ENCODE data around the gene RTN4.
A peak's percentile ranks its signal among the peaks of the same experiment; 100 is the strongest.

Gene RTN4

DNA sequence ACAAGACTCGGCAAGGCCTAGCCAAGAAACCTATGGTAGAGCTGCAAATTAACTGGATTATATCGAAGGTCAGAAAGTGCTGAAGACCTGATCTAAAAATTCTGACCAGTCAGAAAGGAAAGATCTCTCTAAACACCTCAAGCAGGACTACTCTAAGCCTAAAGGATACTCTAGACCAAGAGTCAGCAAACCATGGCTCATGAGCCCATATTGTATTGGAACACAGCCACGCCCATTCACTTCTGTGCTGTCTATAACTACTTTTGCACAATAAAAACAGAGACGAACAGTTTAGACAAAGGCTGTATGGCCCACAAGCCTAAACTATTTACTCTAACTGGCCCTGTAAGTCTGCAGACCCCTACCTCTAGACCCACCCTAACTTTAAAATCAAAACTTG, 18.7 kb downstream of the RTN4 start:
- no peak for DNase-seq

DNA sequence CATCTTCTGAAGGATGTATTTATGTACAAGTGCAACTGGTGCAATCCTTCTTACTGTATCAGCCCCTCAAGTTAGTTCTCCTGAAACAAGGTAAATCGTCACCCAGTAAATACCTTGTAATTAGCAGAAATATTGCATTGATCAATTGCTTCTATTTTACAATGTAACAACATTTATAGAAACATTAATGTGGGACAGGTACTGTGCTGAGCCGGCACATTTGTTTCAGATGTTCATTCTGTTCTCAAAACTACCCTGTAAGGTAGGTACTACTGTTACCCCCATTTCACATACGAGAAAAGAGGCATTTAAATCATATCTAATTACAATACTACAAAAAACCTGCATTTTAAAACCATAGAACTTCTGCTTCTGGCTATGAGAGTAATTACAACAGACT, 19.5 kb downstream of the RTN4 start:
- DNase-seq: no peak

DNA sequence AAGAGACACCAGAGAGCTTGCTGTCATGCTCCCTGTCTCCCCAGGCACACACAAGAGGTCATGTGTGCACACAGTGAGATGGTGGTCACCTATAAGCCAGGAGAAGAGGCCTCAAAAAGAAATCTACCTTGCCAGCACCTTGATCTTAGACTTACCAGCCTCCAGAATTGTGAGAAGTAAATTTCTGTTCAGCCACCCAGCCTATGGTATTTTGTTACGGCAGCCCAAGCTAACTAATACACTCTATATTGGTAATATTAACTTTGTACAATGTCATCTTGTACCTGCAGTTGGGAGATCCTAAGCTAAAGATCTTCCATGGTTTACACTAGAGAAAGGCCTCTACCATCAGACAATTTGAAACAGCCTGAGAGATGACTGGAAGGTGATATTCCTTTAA, 21.2 kb downstream of the RTN4 start:
- no peak for DNase-seq

DNA sequence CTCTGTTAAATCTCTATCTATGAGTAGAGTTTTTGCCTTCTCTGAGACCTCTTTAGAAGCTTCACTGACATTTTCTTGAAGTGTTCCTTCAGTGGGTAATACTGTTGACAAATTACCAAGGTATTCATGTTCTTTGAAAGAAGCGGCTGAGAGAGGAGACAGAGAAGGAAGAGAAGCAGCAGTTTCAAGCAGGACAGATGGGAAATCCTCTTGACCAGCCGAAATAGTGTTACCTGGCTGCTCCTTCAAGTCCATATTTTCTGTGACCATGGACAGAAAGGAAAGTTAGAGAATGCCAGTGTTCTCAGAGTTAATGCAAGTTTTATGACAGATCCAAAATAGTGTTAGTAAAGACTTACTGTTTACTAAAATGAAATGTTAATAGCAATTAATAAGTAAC, 23.0 kb downstream of the RTN4 start:
- DNase-seq: no peak

DNA sequence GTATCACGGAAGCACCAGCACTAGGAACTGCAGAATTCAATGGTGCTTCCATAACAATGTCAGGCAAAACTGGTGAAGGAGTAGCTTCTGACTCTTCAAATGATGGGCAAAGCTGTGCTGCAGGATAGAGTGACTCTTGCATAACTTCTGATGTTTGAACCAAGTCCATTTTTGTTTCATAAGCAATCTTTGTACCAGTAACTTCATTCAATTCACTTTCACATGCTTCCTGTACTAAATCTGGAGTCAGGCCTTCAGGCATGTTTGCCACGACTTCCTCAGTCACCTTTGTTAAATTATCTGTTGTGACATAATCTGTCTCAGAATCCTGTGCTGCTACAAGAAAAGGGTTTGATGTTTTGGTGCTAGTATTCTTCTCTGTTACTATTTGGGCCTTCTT, 24.0 kb downstream of the RTN4 start:
- no peak for DNase-seq

DNA sequence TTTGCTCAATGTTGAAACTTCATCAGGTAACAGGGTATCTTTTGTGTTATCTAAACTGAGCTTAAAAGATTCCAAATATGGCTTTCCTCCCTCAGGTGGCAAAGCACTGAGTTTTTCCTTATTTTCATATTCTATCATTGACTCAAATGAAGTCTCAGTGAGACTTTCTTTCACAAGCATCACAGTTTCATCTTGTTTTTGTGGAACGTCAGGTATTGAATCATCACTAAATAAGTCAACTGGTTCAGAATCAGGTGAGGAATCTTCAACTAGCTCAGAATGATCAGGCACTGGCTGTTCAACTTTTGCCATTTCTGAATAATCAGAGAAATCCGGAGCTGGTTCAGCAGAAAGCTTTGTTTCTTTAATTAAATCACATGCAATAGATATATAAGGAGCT, 24.6 kb downstream of the RTN4 start:
- no peak for DNase-seq

DNA sequence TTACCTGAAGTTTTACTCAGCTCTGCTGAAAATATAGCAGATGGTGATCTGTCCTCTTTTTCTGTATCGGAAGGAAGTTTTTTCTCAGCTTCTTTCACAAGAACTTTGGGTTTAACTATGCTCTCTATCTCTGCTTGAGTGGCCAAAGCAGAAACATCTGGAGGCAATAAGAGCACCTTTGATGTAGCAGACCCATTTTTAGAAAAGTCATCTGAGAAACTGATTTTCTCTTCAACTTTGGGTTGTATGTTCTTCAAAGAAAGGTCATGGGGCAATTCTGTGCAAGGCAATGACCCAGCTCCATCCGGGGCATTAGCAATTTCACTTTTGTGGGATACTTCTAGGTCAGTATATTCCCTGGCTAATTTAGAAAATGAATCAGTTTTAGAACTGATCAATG, 25.2 kb downstream of the RTN4 start:
- no peak for DNase-seq

DNA sequence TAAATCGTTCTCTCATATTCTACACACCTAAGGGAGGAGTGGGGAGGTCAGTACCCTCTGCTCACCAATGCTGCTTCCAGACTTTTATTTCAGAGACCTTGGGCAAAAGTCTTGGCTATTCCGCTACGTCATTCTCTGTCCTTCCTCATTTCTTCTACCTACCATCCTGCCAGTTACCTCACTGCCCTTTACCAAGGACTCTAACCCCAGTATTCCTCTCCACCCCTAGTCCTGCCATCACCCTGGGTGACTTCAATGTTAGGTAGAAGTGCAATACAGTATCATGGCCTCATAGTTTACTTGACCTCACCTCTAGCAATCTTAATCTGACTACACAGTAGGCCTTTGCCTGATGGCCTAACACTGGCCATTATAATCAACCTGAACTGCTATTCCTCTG, 27.8 kb downstream of the RTN4 start:
- DNase-seq: no peak

DNA sequence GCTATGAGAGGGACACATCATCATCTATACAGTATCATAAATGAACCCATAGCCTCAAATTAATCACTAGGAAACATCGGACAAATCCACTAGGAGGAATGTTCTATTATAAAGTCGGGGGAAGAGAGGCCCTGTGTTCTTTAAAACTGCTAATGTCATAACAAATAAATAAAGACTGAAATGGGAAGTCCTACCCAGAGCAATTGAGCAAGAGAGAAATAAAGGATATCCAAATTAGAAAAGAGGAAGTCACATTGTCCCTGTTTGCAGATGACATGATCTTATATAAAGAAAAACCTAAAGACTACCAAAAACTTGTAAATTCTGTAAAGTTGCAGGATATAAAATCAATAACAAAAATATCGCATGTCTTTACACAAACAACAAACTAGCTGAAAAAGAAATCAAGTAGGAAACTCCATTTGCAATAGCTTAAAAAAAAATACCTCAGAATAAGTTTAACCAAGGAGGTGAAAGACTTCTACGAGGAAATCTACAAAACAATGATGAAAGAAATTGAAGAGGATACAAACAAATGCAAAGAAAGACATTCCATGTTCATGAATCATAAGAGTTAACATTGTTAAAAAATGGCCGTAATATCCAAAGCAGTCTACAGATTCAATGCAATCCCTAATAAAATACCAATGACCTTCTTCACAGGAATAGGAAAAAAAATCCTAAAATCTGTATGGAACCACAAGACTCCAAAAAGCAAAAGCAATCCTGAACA, 30.6 kb downstream of the RTN4 start:
- no peak for DNase-seq

DNA sequence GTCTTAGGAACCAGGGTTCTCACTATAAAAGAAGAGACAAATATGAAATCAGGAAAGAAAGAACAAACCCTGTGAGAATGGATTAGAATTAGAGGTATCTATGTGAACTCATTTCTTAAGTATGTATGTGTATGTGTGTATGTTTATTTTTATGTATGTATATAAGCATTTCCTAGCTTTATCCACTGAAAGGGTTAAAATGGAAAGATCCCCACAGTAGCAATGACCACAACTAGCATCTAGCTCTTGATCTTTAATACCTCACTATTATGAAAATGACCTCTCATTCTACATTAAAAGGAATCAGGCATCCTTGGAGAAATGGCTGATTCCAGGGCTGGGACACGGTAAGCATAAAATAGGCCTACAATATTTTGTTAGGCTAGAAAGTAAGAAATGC, 31.6 kb downstream of the RTN4 start:
- DNase-seq: no peak

DNA sequence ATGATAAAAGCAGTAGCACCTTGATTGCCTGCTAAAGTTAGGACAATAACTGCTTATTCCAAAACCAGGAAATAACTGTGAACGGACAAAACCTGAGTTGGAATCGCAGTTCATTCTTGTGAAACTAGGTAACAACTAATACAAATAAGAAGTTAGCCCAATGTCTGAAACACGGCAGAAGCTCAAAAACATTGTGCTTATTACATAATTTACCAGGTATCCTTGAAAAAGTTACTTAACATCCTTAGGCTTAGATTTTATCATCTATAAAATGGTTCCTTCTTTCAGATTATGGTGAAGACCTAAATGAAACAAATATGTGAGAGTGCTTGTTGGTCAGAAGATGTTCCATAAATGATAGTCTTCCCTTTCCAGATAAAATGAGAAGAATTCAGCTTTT, 32.4 kb downstream of the RTN4 start:
- DNase-seq: no peak

DNA sequence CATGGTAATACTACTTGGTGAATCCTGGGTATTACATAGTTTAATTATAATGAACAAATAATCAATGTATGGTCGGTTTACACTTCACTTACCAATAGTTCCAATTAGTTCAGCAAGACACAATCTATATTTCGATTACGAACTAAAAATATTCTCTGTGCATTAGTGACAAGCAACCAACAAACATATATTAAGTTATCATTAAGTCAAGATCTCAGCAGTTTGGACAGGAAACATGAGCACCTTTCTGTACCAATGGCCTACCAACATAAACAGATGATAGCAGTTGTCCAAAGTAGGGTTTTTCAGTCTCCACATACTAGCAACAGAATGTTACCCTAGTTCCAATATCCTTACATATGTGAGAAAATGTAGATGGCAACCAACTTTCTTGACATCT, 32.8 kb downstream of the RTN4 start:
- no peak for DNase-seq

DNA sequence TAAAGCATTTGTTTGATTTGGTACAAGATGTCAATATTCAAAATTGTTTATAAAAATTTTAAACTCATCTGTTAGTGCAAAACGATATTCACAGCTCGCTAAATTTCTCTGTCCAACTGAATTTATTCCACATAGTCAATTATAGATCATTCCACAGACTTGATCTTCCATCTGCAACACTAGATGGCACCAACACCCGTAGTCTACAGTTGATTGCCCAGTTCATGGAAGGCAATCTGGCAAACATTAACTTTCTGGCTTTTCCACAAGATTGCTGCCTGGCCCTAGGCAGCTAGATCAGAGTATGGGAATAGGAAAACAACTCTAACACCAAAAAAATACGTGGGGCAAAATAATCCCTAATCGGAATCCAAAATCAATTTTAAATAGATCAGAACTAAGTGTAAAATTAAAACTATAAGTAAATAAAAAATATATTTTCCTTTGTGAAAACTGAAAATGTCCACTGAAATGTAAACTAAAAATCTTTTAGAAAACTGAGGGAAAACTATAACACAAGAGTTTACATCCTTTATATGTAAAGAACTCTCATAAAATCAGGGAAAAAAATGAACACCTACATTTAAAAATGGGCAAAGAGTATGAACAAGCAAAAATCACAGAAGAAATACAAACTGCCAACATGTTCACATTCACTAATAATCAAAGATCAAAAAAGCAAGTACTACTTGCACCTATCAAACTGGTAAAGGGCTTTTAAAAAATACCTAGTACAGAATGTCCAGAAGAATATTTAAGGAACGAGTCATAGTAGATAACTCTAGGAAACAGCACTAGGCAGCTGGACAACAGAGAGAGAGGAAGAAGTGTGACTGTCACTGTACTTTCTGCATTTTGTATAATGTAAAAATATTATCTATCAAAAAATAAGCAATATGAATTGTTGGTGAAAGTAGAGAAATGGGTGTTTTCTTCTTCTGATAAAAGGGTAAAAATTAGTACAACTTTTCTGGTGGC, 35.0 kb downstream of the RTN4 start:
- DNase-seq: no peak

DNA sequence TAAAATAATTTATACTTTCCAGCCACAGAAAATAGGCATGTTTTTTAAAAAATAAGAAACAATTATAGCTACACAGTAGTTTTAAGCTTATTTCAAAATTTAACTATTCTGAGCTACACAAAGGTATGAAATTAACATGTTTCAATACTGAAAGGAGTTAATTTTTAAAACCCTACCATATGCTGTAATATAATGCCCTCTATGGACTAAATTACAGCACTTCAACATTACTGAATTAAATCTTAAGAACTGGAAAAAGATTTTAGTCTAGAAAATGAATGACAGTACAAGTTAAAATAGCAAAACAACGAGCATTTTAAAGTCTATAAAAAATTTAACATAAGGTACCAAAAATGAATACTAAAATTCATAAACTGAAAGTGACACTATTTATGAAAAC, 36.3 kb downstream of the RTN4 start:
- DNase-seq: no peak

DNA sequence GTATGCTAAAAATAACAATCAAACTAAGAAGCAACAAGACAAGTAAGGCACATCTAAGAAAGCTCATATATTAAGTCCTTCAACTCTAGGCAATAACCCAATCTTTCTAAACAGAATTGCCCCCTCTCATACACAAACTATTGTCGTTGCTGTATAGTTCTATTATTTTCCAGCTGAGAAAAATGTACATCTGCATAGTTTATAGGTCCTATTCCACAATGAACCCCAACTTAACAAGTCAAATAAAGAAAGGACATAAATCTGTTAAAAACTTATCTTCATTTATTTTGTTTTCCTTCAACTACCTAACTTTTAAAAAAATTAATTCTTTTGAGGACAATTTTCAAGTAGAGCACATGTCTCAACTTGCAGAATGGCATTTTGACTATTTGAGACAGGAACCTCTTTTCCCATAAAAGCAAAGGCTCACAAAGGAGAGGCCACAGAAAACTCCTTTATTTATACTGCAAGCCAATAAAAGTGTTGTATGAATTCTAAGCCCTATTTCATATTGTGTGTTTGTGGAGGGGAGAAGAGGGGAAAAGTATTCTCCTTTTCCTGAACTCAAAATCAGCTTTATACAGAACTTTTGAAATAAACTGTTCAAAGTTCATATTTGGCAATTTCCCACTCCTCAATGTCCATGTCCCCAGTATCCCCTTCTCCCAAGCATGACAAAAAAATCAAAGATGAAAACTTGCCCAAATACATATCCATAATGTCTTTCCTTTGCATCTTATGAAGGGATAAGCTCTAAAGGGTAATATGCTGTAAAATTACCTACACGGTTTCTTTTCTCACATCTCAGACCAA, 37.4 kb downstream of the RTN4 start:
- no peak for DNase-seq

DNA sequence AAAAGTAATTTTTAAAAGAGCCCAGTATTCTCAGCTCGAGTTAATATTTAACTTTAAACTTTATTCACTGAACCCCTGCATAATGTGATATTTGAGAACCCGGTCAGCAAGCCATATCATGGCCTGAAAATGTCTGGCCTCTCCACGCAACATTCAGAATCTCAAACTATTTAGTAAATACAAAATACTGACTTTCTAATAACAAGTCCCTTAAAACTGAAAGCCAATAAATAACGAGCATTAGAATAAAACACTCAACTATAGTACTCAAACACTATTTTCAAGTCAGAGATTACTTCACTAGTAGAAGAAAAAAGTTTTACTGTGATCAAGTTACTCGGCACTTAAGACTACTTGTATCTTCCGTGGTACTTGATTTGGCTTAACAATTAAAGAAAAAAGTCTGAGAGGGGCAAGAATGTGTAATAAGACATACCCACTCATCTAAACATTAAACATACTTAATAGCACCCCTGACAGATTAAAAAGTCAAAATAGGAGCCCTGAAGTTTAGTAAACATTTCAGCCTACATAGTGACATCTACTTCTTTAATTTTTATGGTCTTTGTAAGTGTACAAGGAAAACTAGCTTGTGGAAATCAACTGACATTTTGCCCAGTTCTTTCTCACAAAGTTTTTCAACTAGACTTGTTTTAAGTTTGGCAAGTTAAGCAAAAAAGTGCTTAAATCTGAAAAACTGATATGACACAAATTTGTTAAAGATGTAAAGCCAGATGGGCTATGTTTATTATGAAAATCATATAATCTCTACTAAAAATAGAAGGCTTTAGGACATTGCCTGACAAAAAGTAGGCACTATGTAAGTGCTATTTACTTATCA, 38.2 kb downstream of the RTN4 start:
- no peak for DNase-seq

DNA sequence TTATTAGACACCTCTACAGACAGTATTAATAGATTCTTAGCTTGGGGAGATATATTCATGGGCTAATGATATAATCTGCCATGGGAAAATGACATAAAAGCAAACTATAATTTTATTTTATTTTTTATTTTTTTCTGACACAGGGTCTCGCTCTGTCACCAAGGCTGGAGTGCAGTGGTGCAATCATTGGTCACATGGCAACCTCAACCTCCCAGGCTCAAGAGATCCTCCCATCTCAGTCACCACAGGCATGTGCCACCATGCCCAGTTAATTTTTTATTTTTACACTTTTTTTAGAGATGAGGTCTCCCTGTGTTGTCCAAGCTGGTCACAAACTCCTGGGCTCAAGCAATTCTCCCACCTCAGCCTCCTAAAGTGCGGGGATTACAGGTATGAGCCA, 39.3 kb downstream of the RTN4 start:
- no peak for DNase-seq

DNA sequence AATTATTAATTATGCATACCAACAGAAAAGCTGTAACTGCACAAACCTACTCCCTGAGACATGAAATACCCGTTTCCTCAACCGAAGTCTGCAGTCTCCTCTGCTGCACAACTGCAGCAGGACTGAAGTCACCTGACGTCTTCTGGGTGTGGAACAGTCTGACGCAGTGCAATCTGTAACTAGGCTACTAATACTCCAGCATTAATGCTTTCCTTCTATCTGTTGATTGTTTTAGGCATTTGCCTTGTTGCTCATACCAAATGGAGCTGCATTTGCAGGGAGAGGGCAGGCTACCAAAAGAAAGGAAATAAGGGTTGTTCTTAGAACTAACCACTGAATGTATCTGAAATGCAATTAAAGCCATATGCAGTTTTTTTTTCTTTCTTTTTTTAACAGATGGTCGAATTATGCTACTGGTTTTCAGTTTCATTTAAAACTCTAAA, 40.1 kb downstream of the RTN4 start:
- peak; percentile 46 for DNase-seq

DNA sequence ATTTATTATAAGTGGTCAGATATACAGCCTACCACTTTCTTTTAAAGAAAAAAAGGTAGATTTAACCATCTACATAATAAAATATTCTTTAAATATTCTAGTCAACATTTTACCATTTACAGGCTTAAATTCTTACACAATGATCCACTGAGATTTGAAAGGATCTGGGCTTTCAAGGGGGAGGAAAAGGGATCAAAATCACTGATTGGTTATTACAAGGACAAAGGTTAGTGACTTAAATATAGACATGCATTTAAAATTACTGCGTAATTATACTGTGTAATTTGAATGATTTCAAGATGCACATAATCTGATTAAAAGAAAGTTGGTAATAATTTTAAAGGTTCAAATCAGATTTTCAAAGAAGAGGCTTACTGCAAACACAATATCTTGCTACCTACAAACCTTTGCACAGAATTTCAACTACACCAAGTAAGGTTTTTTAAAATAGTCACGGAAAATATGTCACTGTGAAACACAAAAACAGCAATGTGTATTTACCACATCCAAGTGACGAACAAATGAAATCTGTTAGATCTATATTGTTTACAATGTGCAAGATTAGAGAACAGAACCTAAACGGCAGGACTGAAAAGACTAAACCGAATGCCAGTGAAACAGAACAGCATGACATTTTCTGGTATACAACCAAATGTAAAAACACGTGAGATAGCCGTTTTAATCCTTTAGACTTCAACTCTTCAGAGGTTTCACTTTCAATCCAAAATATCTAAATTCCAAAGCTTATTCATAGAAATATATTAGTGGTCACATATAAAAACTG, 40.8 kb downstream of the RTN4 start:
- DNase-seq: no peak

DNA sequence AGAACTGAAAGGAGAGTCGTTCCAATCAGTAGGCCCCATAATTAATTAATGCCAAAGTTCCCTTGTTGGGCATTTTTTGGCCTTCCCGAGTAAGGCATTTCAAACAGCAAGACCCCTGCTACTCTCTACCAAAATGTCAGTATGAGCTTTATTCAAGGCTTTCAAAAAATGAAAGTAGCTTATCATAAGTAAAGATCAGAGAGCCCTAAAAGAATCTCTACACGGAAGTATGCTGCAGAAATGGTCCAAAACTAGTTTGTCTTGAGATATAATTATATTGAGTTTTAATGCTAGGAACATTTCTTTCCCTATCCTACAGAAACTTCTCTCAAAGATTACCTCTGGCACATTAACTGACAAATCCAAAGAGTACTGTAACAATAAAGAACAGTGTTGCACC, 43.9 kb downstream of the RTN4 start:
- no peak for DNase-seq

Measured in activated CD4-positive, alpha-beta T cell treated with anti-CD3 and anti-CD28 coated beads, Interleukin-2, amount 50 U/mL, for 16 hours (primary cell).